Amniotic stem cell (primary cell): ENCODE results near the gene KIF17.

Experiments
- DNase-seq: peaks from one replicate; lab custom pipeline; 2025; lab: John Stamatoyannopoulos, UW

Gene KIF17

DNA sequence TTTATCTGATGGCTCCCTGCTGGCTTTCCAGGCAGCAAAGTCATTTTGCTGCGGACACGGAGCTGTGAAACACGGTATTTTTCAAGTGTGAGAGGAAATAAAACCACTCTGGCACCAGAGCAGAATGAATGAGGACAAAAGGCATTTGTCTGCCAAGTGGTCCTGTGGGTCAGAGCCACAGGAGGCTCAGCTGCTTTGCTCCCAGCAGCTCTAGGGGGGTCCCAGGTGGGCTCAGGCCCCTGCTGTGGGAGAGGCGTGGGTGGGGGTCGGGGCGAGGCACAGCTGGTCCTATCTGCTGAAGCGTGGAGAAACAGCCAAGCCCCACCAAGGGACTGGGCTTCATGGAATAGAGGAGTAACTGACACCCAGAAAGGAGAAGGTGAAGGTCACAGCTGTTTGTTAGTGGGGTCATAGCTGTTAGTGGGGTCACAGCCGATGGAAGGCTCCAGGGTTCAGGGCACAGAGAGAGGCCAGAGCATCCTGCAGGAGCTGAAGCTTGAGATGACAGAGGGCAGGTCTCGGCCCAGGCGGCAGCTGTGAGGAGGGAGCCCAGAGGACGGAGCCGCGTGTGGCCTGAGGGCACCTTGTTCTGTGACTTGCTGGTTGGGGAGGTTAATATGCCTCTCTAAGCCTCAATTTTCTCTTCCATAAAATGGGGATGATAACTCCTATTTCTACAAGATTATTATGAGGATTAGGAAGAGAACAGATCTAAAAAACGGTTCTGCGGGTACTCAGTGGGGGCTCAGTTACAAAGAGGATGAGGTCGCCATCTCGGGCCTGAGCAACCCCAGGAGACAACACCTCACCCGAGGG is 7.1 kb downstream of the KIF17 start:
- DNase-seq = no peak

- DNase-seq = no peak
These were observed 7.9 kb downstream of the KIF17 start for GRCh38 chr1:20709868-20710267.

DNA sequence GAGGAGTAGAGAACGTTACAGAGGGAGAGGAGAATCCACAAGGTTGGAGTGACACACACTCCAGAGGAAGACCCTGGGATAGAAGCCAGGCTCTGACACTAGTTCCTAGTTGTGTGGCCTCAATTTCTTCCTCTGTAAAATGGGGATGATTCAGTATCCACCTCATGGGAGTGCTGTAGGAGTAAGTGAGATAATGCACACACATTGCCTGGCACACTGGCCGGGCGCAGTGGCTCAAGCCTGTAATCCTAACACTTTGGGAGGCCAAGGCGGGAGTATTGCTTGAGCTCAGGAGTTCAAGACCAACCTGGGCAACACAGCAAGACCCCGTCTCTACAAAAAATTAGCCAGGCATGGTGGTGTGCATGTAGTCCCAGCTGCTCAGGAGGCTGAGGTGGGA is 8.9 kb downstream of the KIF17 start:
- DNase-seq = no peak

DNA sequence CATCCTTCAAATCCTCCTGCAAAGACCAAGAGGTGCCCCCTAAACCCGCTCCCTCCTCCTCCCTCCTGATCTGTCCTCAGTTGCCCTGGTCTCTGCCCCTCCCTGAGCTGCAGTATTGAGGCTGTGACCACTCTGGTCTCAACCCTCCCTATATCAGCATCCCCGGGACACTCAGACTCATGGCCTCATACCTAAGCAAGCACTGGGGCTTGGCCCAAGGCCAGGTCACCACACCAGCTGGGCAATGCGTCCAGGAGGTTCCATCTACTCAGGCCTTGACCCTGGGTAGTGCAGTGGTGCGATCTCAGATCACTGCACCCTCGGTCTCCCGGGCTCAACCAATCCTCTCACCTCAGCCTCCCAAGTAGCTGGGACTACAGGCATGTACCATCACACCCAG is 9.8 kb downstream of the KIF17 start:
- DNase-seq = no peak

- DNase-seq = no peak
These were observed 11.0 kb downstream of the KIF17 start for GRCh38 chr1:20706841-20707240.

DNA sequence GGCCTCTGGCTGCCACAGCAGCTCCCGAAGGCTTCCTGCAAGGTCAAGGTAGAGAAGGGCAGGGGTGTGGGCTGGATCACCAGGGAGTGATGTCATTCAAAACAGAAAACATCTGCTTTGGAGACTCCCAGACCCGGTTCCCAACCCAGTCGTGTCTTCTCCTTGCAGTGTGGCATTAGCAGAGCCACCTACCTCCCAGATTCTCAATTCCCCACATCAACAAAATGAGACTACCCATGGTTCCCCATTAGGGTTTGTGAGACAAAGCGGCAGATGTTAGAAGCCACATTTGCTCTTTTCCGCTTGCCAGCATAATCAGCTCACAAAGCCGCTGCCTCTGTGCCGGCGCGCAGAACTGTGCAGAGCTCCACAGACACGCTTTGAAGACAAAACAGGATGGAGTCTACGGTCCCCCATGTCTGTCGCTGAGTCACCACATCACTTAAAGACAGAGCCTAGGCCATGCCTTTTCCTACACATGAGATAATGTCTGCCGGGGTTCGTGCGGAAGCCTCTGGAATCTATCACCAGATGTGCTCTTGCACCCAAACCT is 12.5 kb downstream of the KIF17 start:
- DNase-seq = no peak

- no peak for DNase-seq
These were observed 13.2 kb downstream of the KIF17 start for GRCh38 chr1:20704390-20705202.

DNA sequence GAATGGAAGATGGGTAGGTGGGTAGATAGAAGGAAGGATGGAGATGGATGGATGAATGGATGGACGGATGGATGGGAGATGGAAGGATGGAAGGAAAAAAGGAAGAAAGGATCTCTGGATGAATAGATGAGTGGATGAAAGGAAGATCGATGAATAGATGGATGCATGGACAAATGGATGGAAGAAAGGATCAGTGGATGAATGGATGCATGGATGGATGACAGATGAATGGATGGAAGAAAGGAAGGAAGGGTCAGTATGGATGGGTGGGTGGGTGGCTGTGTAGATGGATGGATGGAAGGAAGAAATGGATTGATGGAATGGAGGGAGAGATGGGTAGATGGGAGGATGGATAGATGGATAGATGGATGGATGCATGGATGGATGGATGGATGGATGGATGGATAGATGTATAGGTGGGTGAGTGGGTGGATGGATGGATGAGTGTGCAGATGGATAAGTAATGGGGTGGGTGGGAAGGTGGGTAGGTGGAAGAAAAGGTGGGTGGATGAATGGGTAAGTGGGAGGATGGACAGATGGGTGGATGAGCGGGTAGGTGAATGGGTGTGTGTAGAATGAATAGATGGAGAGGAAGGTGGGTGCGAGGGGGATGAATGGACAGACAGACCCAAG is 14.6 kb downstream of the KIF17 start:
- DNase-seq = no peak

DNA sequence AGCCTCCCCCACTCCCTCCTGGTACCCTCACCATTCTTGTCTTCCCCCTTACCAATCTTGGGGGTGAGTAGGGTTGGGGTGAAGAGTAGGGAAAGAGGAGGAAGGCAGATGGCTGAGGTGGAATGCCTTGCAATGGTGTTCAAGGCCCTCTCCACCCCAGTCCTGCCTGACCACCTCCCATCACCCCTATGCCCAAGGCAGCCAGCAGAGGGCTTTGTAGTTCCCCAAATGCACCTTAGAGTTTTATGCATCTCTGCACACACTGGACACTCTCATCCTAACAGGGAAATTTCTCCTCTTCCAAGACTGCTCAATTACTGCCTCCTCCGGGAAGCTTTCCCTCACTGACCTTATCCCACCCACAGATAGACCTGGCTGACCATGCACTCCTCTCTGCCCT is 15.4 kb downstream of the KIF17 start:
- DNase-seq = no peak

DNA sequence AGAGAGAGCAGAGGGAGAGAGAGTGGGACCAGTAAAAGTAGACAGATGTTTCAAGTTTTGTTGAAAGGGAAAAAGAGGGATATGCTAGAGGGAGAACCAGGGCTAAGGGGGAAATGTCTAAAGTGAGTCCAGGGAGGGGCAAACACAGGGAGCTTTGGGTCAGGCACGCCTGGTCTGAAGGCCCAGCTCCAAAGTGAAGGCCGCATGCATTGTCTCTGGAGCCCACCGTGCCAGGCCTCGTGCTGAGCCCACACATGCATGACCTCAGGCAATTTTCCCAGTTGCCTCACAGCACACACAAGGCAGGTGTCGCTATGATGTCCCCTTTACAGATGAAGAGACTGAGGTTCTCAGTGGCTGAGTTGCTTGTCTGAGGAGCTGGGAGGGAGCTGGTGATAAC is 16.0 kb downstream of the KIF17 start:
- DNase-seq = no peak

DNA sequence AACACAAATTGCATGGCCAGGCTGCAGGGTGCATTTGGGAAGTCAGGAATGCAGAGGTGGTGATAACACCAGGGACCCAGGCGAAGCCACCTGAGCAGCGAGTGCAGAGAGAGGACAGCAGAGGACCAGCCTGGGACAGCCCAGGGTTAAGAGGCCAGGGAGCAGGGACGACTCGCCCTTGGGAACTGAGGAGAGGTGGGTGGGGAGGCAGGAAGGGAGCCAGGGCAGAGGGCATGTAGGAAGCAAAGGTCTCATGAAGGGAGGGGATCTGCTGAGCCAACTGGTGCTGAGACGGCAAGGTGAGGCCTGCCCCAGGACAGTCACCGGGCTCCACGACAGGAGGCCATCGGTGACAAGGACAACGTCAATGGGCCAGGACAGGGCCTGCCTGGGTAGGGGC is 16.4 kb downstream of the KIF17 start:
- no peak for DNase-seq

GRCh38 chr1:20700636-20701215 is 17.1 kb downstream of the KIF17 start:
- no peak for DNase-seq

- no peak for DNase-seq
These were observed 18.2 kb downstream of the KIF17 start for GRCh38 chr1:20699558-20699957.

GRCh38 chr1:20698195-20698910 is 19.5 kb downstream of the KIF17 start:
- peak; percentile 21 for DNase-seq

DNA sequence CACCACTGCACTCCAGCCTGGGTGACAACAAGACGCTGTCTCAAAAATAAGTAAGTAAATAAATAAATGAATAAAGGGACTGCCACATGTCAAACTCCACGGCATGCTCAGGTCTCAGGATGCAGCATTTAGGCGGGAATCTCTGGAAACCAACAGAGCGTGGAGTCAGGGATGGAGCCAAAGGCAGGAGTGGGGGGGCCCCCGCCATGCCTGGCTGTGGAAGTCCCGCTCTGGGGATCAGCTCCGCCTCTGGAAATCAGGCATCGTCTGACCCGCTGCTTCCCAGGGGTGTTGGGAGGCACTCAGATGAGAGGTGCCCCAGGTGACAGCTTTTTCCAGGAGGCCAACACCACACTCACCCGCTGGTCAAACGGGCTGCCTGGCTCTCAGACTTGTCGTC is 20.2 kb downstream of the KIF17 start:
- DNase-seq = no peak

DNA sequence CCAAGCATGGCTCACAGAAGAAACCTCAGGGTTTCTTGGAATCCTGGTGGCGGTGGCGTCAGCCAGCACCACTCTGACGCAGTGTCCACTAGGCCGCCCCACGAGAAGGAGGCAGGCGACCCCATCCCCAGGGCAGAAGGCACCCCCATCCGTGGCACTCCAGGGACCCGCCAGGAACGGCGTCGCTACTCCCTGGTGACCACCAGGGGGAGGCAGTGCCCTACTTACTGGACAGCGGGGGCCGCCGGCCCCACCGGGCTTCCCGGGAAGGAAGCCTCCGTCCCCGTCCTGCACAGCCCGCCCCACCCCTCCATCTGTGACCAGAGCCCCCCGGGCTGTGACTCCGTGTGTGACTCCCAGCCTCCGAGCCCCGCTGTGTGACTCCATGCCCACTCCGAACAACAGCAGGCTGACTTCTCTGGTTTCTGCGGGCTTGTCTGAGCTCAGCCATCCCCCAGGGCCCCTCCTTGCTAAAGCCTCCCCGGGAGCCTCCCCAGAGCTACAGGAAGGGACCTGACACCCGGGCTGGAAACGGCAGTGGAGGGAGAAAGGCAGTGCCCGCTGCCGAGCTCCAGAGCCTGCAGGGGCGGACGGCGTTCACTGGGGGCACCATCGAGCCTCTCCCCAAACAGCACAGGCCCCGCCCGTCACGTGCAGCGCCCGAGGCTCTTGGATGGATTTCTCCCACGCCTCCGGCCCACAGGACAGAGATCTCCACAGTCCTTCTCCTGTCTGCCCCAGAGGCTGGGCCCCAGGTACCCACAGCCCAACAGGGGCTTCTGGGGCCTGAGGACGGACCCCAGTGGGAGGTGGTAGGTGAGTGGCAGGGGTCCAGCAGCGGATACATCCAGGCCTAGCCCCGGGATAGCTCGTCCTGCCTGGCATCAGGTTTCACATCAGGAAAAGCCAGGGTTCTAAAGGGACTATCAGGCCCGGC is 21.1 kb downstream of the KIF17 start:
- DNase-seq = peak; percentile 84

GRCh38 chr1:20695515-20695914 is 22.3 kb downstream of the KIF17 start:
- DNase-seq = no peak

GRCh38 chr1:20693623-20694022 is 24.2 kb downstream of the KIF17 start:
- no peak for DNase-seq

- no peak for DNase-seq
These were observed 25.9 kb downstream of the KIF17 start for GRCh38 chr1:20691872-20692271.

- DNase-seq = no peak
These were observed 28.2 kb downstream of the KIF17 start for GRCh38 chr1:20689645-20690056.
